H9 (cell line): ENCODE data around the gene MPP2. TPM values are rescaled to one million over a fixed set of nuclear protein-coding genes. Genes with fewer than 3 reads are reported as not detected.

ENCODE experiments used
- DNase-seq: peaks from one replicate; pipeline ENCODE4 v3.0.0-alpha.2; 2017
- H2AFZ ChIP-seq: one replicate; pipeline ENCODE4 v1.6.1; 2013; ENCODE audit warnings: mild to moderate bottlenecking, low read length, control low read depth, moderate library complexity
- H2AK5ac ChIP-seq: 2 replicates; pipeline ENCODE4 v1.6.1; 2013; ENCODE audit warnings: low read length, control low read depth, mixed read lengths; ENCODE audit not compliant: insufficient read length
- H2BK120ac ChIP-seq: one replicate; pipeline ENCODE4 v1.6.1; 2013; ENCODE audit warnings: low read depth, mild to moderate bottlenecking, low read length, control low read depth, inconsistent platforms; ENCODE audit not compliant: poor library complexity, severe bottlenecking
- H2BK12ac ChIP-seq: 2 replicates; pipeline ENCODE4 v1.6.1; 2013; ENCODE audit warnings: low read length, control low read depth, mixed read lengths, low read depth; ENCODE audit not compliant: insufficient read length
- H2BK15ac ChIP-seq: 2 replicates; pipeline ENCODE4 v1.6.1; 2013; ENCODE audit warnings: low read depth, low read length, control low read depth
- H2BK20ac ChIP-seq: one replicate; pipeline ENCODE4 v1.6.1; 2013; ENCODE audit warnings: low read depth, mild to moderate bottlenecking, low read length, control low read depth, inconsistent platforms; ENCODE audit not compliant: poor library complexity, severe bottlenecking
- H2BK5ac ChIP-seq: 2 replicates; pipeline ENCODE4 v1.6.1; 2013; ENCODE audit warnings: low read length, control low read depth, mixed read lengths; ENCODE audit not compliant: insufficient read length
- H3K14ac ChIP-seq: 2 replicates; pipeline ENCODE4 v1.6.1; 2013; ENCODE audit warnings: low read length, control low read depth; ENCODE audit not compliant: insufficient read depth
- H3K18ac ChIP-seq: 2 replicates; pipeline ENCODE4 v1.6.1; 2013; ENCODE audit warnings: low read depth, mild to moderate bottlenecking, mixed read lengths, low read length, control low read depth; ENCODE audit not compliant: insufficient read length
- H3K23ac ChIP-seq: 2 replicates; pipeline ENCODE4 v1.6.1; 2013; ENCODE audit warnings: low read length, control low read depth, mixed read lengths, low read depth; ENCODE audit not compliant: insufficient read length
- H3K23me2 ChIP-seq: 2 replicates; pipeline ENCODE4 v1.6.1; 2013; ENCODE audit warnings: low read depth, mild to moderate bottlenecking, mixed read lengths, low read length, control low read depth; ENCODE audit not compliant: insufficient read length, poor library complexity, severe bottlenecking
- H3K27ac ChIP-seq: 2 replicates; pipeline ENCODE4 v1.5.1; 2013; ENCODE audit warnings: low read length, control low read depth, mixed read lengths, low read depth; ENCODE audit not compliant: insufficient read length
- H3K27me3 ChIP-seq: 2 replicates; pipeline ENCODE4 v1.6.1; 2013; ENCODE audit warnings: low read length, control low read depth, inconsistent platforms; ENCODE audit not compliant: insufficient read depth
- H3K4ac ChIP-seq: 2 replicates; pipeline ENCODE4 v1.6.1; 2013; ENCODE audit warnings: low read depth, mild to moderate bottlenecking, control low read depth, inconsistent platforms, low read length, moderate library complexity
- H3K4me1 ChIP-seq: 2 replicates; pipeline ENCODE4 v1.6.1; 2013; ENCODE audit warnings: low read length, control low read depth, inconsistent platforms; ENCODE audit not compliant: insufficient read depth
- H3K4me2 ChIP-seq: 2 replicates; pipeline ENCODE4 v1.6.1; 2013; ENCODE audit warnings: low read length, control low read depth, mixed read lengths; ENCODE audit not compliant: insufficient read length, insufficient read depth
- H3K56ac ChIP-seq: 2 replicates; pipeline ENCODE4 v1.6.1; 2013; ENCODE audit warnings: low read depth, mild to moderate bottlenecking, mixed read lengths, low read length, control low read depth; ENCODE audit not compliant: insufficient read length
- H3K79me1 ChIP-seq: 2 replicates; pipeline ENCODE4 v1.6.1; 2013; ENCODE audit warnings: low read depth, mild to moderate bottlenecking, moderate library complexity, low read length, control low read depth, inconsistent platforms; ENCODE audit not compliant: insufficient read depth, poor library complexity, severe bottlenecking
- H3K79me2 ChIP-seq: 2 replicates; pipeline ENCODE4 v1.6.1; 2013; ENCODE audit warnings: low read length, control low read depth, inconsistent platforms; ENCODE audit not compliant: insufficient read depth
- H3K9ac ChIP-seq: 2 replicates; pipeline ENCODE4 v1.6.1; 2013; ENCODE audit warnings: low read length, control low read depth, mixed read lengths; ENCODE audit not compliant: insufficient read length; ENCODE audit errors: extremely low read depth
- H3K9me3 ChIP-seq: one replicate; pipeline ENCODE4 v1.6.1; 2013; ENCODE audit warnings: low read depth, low read length, inconsistent platforms; ENCODE audit not compliant: control insufficient read depth
- H3T11ph ChIP-seq: one replicate; pipeline ENCODE4 v1.6.1; 2013; ENCODE audit warnings: mild to moderate bottlenecking, low read length, control low read depth, inconsistent platforms
- H4K20me1 ChIP-seq: one replicate; pipeline ENCODE4 v1.6.1; 2013; ENCODE audit not compliant: control insufficient read depth, insufficient read length, insufficient read depth
- H4K5ac ChIP-seq: 2 replicates; pipeline ENCODE4 v1.6.1; 2013; ENCODE audit warnings: low read depth, mild to moderate bottlenecking, mixed read lengths, low read length, control low read depth; ENCODE audit not compliant: insufficient read length
- H4K8ac ChIP-seq: replicated peaks from 2 replicates; pipeline ENCODE4 v1.6.1; 2013; ENCODE audit warnings: low read length, control low read depth, mixed read lengths, low read depth; ENCODE audit not compliant: insufficient read length
- H4K91ac ChIP-seq: 2 replicates; pipeline ENCODE4 v1.6.1; 2013; ENCODE audit warnings: low read depth, mild to moderate bottlenecking, moderate library complexity, mixed read lengths, low read length, control low read depth; ENCODE audit not compliant: insufficient read length
- H3K27ac Mint-ChIP-seq, 3 experiments: 2 replicates in 2 of 3; 3 replicates in 1 of 3; pipeline ENCODE4 v1.8.0; 2020 to 2021; ENCODE audit warnings: mixed read lengths in 3 of 3, mild to moderate bottlenecking in 1 of 3, moderate library complexity in 1 of 3
- H3K27me3 Mint-ChIP-seq: 2 replicates; pipeline ENCODE4 v1.8.0; 2021; ENCODE audit warnings: low read depth, mild to moderate bottlenecking, moderate library complexity, mixed read lengths
- H3K36me3 Mint-ChIP-seq, 3 experiments: 2 replicates in 2 of 3; 3 replicates in 1 of 3; pipeline ENCODE4 v1.8.0; 2020 to 2021; ENCODE audit warnings: low read depth in 3 of 3, mixed read lengths in 3 of 3; ENCODE audit not compliant: insufficient read depth in 1 of 3
- H3K4me1 Mint-ChIP-seq, 2 experiments: 2 replicates each; pipeline ENCODE4 v1.8.0; 2020; ENCODE audit warnings: mixed read lengths in 2 of 2
- H3K4me3 Mint-ChIP-seq, 2 experiments: 2 replicates in 1 of 2; 3 replicates in 1 of 2; pipeline ENCODE4 v1.8.0; 2020 to 2021; ENCODE audit warnings: mild to moderate bottlenecking in 2 of 2, mixed read lengths in 2 of 2, moderate library complexity in 1 of 2
- H3K9me3 Mint-ChIP-seq, 2 experiments: 2 replicates in 1 of 2; 3 replicates in 1 of 2; pipeline ENCODE4 v1.8.0; 2020; ENCODE audit warnings: mild to moderate bottlenecking in 2 of 2, mixed read lengths in 2 of 2, moderate library complexity in 1 of 2
- CTCF ChIP-seq: fragments of 200-600 bp; sonication (generic); conservative IDR thresholded peaks from 3 replicates; pipeline ENCODE4 v1.8.0; 2021; ENCODE audit warnings: antibody characterized with exemption, mild to moderate bottlenecking
- WGBS: extraction: QIAGEN DNeasy Blood & Tissue Kit; methylation state at CpG from one replicate; pipeline ENCODE4 v1.1.7; 2013; ENCODE audit warnings: missing lambda C conversion rate, low lambda C conversion rate, mixed read lengths; ENCODE audit not compliant: insufficient read length; ENCODE audit errors: extremely low coverage; 5-methylcytosine and 5-hydroxymethylcytosine counted together
- total RNA-seq: library from RNA; stranded (reverse); gene quantifications from 2 replicates; pipeline ENCODE4 v1.2.1, GENCODE V29; 2021

MPP2 gene
- total RNA-seq, 1 experiment from 2014 or later = 16.3 TPM

GRCh38 chr17:43830510-43831140, 76.7 kb downstream of the MPP2 start:
- whole genome bisulfite sequencing = no CpG with 5 or more reads among the region's 7 CpGs
- Histone ChIP-seq H3K79me2 (no peaks in the 10 kb centered on the region), H3T11ph (no peak overlapping the region), H3K27ac (no peak overlapping the region), H4K5ac (no peak overlapping the region), H4K91ac (no peak overlapping the region), H2BK20ac (no peak overlapping the region), H3K9me3 (no peaks in the 10 kb centered on the region), H3K4ac (no peak overlapping the region), H3K9ac (no peak overlapping the region), H3K27me3 (peaks cover 6% of the 10 kb centered on the region; the same call in 1 of the 2 replicates), H2AFZ (no peak overlapping the region), H3K4me1 (no peaks in the 10 kb centered on the region), H2BK5ac (no peak overlapping the region), H3K56ac (no peak overlapping the region), H4K8ac (no peak overlapping the region), H2BK12ac (no peak overlapping the region), H3K23me2 (peaks cover 4% of the 10 kb centered on the region), H3K23ac (no peak overlapping the region), H2BK15ac (no peak overlapping the region), H3K4me2 (no peak overlapping the region), H3K14ac (no peak overlapping the region; the same call in 1 of the 2 replicates), H3K18ac (no peak overlapping the region), H4K20me1 (no peaks in the 10 kb centered on the region), H2BK120ac (no peak overlapping the region), H3K79me1 (no peaks in the 10 kb centered on the region), H2AK5ac (no peak overlapping the region)
- H3K4me3 Mint-ChIP-seq = peak overlapping the region in 1 of 2 experiments; percentile 68; a peak in 1 of 5 replicates
- H3K36me3 Mint-ChIP-seq = peaks cover 8 to 30% (median 12%) of the 10 kb centered on the region in 3 experiments
- H3K27me3 Mint-ChIP-seq = peaks cover 39% of the 10 kb centered on the region
- no peak overlapping the region; a peak in 1 of 7 replicates for H3K27ac Mint-ChIP-seq
- peaks cover 11 to 14% of the 10 kb centered on the region in 2 experiments for H3K9me3 Mint-ChIP-seq
- TF ChIP-seq CTCF = no peak
- peaks cover 16 to 23% of the 10 kb centered on the region in 2 experiments for H3K4me1 Mint-ChIP-seq
- no peak for DNase-seq
